SK-N-SH (cell line): ENCODE results near the gene BBS2. TPM values are rescaled to one million over a fixed set of nuclear protein-coding genes. Genes with fewer than 3 reads are reported as not detected.

ENCODE experiments used
- CTCF ChIA-PET: fragments of 300-600, 350-600 bp; formaldehyde crosslinking; extraction: SDS; loops from one replicate; lab custom pipeline; 2021; lab: Yijun Ruan, JAX
- POLR2A ChIA-PET: fragments of 350-600 bp; sonication (Branson Sonifier 250); formaldehyde crosslinking; extraction: SDS; loops from one replicate; lab custom pipeline; 2020; ENCODE audit warnings: antibody characterized with exemption, inconsistent platforms; lab: Yijun Ruan, JAX
- DNase-seq: peaks from one replicate; pipeline ENCODE4 v3.0.0; 2012
- H2AFZ ChIP-seq: fragments of 200-600 bp; sonication (generic); 2 replicates; pipeline ENCODE4 v1.8.1; 2016; ENCODE audit warnings: antibody characterized with exemption, mild to moderate bottlenecking, low read depth
- H3F3A ChIP-seq: fragments of 200-600 bp; sonication (generic); replicated peaks from 2 replicates; pipeline ENCODE3; 2016; ENCODE audit warnings: antibody characterized with exemption, mild to moderate bottlenecking; ENCODE audit not compliant: insufficient read depth
- H3K27ac ChIP-seq, 2 experiments: fragments of 200-500 bp in 1 of 2; fragments of 200-600 bp in 1 of 2; sonication (Bioruptor generic) in 1 of 2; sonication (generic), shearing (Covaris generic) in 1 of 2; 2 replicates each; pipeline versions ENCODE4 v1.5.1 to v1.6.1; 2014 to 2016; ENCODE audit warnings: low read depth in 2 of 2, inconsistent platforms in 1 of 2, low read length in 1 of 2, mild to moderate bottlenecking in 1 of 2, mixed read lengths in 1 of 2
- H3K27me3 ChIP-seq: fragments of 200-600 bp; sonication (generic), shearing (Covaris generic); 2 replicates; pipeline ENCODE4 v1.6.1; 2016; ENCODE audit warnings: mixed run types; ENCODE audit not compliant: insufficient read depth
- H3K36me3 ChIP-seq, 2 experiments: fragments of 200-500 bp in 1 of 2; fragments of 200-600 bp in 1 of 2; sonication (Bioruptor generic) in 1 of 2; sonication (generic) in 1 of 2; replicated peaks in 1 of 2; 2 replicates each; pipeline versions ENCODE3 to v1.5.1; 2014 to 2016; ENCODE audit warnings: low read length in 1 of 2, mild to moderate bottlenecking in 1 of 2; ENCODE audit not compliant: insufficient read depth in 2 of 2, control insufficient read depth in 1 of 2
- H3K4me1 ChIP-seq, 2 experiments: fragments of 200-500 bp in 1 of 2; fragments of 200-600 bp in 1 of 2; sonication (Bioruptor generic) in 1 of 2; sonication (generic), shearing (Covaris generic) in 1 of 2; 2 replicates each; pipeline versions ENCODE4 v1.5.1 to v1.6.1; 2014 to 2016; ENCODE audit warnings: low read depth in 1 of 2, low read length in 1 of 2, mixed run types in 1 of 2; ENCODE audit not compliant: insufficient read depth in 2 of 2, control insufficient read depth in 1 of 2
- H3K4me2 ChIP-seq: fragments of 200-600 bp; sonication (generic), shearing (Covaris generic); 2 replicates; pipeline ENCODE4 v1.6.1; 2017; ENCODE audit warnings: mixed run types
- H3K4me3 ChIP-seq, 2 experiments: fragments of 200-500 bp in 1 of 2; fragments of 200-600 bp in 1 of 2; sonication (Bioruptor generic) in 1 of 2; sonication (generic), shearing (Covaris generic) in 1 of 2; 2 replicates each; pipeline versions ENCODE4 v1.5.1 to v1.8.1; 2014 to 2016; ENCODE audit warnings: low read depth in 2 of 2, inconsistent platforms in 1 of 2, low read length in 1 of 2, mild to moderate bottlenecking in 1 of 2, mixed read lengths in 1 of 2, moderate library complexity in 1 of 2
- H3K79me2 ChIP-seq: fragments of 200-600 bp; sonication (generic); 2 replicates; pipeline ENCODE4 v1.8.1; 2017; ENCODE audit warnings: mild to moderate bottlenecking; ENCODE audit not compliant: insufficient read depth
- H3K9ac ChIP-seq: fragments of 200-600 bp; sonication (generic); 2 replicates; pipeline ENCODE4 v1.6.1; 2017; ENCODE audit warnings: mixed run types
- H3K9me2 ChIP-seq: fragments of 200-600 bp; sonication (generic); 2 replicates; pipeline ENCODE4 v1.6.1; 2017; ENCODE audit warnings: mixed run types
- H3K9me3 ChIP-seq: fragments of 200-600 bp; sonication (generic); 2 replicates; pipeline ENCODE4 v1.6.1; 2017; ENCODE audit warnings: mixed run types, mild to moderate bottlenecking, moderate library complexity
- H4K20me1 ChIP-seq: fragments of 200-600 bp; sonication (generic); 2 replicates; pipeline ENCODE4 v1.6.1; 2017; ENCODE audit warnings: mild to moderate bottlenecking, mixed run types; ENCODE audit not compliant: insufficient read depth
- EZH2phosphoT487 ChIP-seq: fragments of 200-600 bp; sonication (generic); IDR thresholded peaks from 2 replicates; pipeline ENCODE4 v1.6.1; 2017; ENCODE audit warnings: low read depth, mixed run types, mild to moderate bottlenecking, antibody characterized with exemption, moderate library complexity, borderline replicate concordance
- FOXM1 ChIP-seq: IDR thresholded peaks from 2 replicates; pipeline ENCODE4 v1.4.0; 2012; ENCODE audit warnings: low read depth, mild to moderate bottlenecking
- NFIC ChIP-seq: IDR thresholded peaks from 2 replicates; pipeline ENCODE4 v1.4.0; 2012; ENCODE audit warnings: borderline replicate concordance
- POLR2AphosphoS5 ChIP-seq: IDR thresholded peaks from 2 replicates; pipeline ENCODE4 v1.6.1; 2012; ENCODE audit warnings: low read depth, low read length
- RAD21 ChIP-seq: IDR thresholded peaks from 2 replicates; pipeline ENCODE4 v1.6.1; 2012; ENCODE audit warnings: mild to moderate bottlenecking, low read length
- REST ChIP-seq: IDR thresholded peaks from 2 replicates; pipeline ENCODE4 v1.6.1; 2012; ENCODE audit warnings: mild to moderate bottlenecking, low read depth, low read length, moderate library complexity
- SMC3 ChIP-seq: IDR thresholded peaks from 2 replicates; pipeline ENCODE4 v1.6.1; 2012; ENCODE audit warnings: low read depth, low read length, improper control_type of control experiment
- TAF1 ChIP-seq: IDR thresholded peaks from 2 replicates; pipeline ENCODE4 v1.6.1; 2012; ENCODE audit warnings: low read depth, mild to moderate bottlenecking, low read length, moderate library complexity, borderline replicate concordance
- YY1 ChIP-seq: IDR thresholded peaks from 2 replicates; pipeline ENCODE4 v1.4.0; 2012; ENCODE audit warnings: low read depth, mild to moderate bottlenecking
- WGBS: methylation state at CpG from one replicate; pipeline ENCODE4 v1.1.6; 2017; ENCODE audit warnings: low lambda C conversion rate; 5-methylcytosine and 5-hydroxymethylcytosine counted together
- polyA plus RNA-seq, 3 experiments: library from polyadenylated mRNA; depleted of rRNA; stranded (reverse); fragments of >200 nt; gene quantifications; 2 replicates each; pipeline ENCODE4 v1.2.3, GENCODE V29; 2012
- TF ChIP-seq, protein P1 (sequence below): fragments of 150-350 bp; IDR thresholded peaks from 2 replicates; pipeline ENCODE4 v1.6.1; 2016; ENCODE audit warnings: mild to moderate bottlenecking, low read depth, low read length
- TF ChIP-seq, protein P2 (sequence below): IDR thresholded peaks from 2 replicates; pipeline ENCODE4 v1.4.0; 2012; ENCODE audit warnings: low read depth, borderline replicate concordance
- TF ChIP-seq, protein P3 (sequence below): fragments of 150-350 bp; IDR thresholded peaks from 2 replicates; pipeline ENCODE4 v1.6.1; 2017; ENCODE audit warnings: antibody characterized with exemption, low read length, low read depth, borderline replicate concordance
- TF ChIP-seq, protein P4 (sequence below): IDR thresholded peaks from 2 replicates; pipeline ENCODE4 v1.4.0; 2012; ENCODE audit warnings: low read depth, borderline replicate concordance

BBS2 gene
- polyA plus RNA-seq, 1 of the 3 experiments (the other 2 are of a cell fraction): 74.3 TPM

GRCh38 chr16:56493815-56494214 is 26.0 kb downstream of the BBS2 start:
- CTCF ChIA-PET: interaction anchor here (1.1 kb wide), 1 partner anchor 9 kb away, joined by 3 read pairs; no protein-coding TSS in a partner anchor

More at GRCh38 chr16:56493815-56494214, 26.0 kb downstream of the BBS2 start:
- H2AFZ ChIP-seq: no peak overlapping the region
- no peaks in the 10 kb centered on the region for H3K27me3 ChIP-seq
- peaks cover 3% of the 10 kb centered on the region for H3F3A ChIP-seq
- H3K27ac ChIP-seq: no peak overlapping the region
- DNase-seq: no peak
- H3K9me3 ChIP-seq: no peaks in the 10 kb centered on the region
- no peak overlapping the region for H3K4me3 ChIP-seq
- H3K9ac ChIP-seq: no peak overlapping the region
- POLR2A ChIA-PET: interaction anchor here (0.6 kb wide), 1 partner anchor 18 kb away, joined by 4 read pairs; no protein-coding TSS in a partner anchor
- H3K36me3 ChIP-seq: peaks cover 45 to 76% of the 10 kb centered on the region in 2 experiments
- TF ChIP-seq RAD21 (no peak), POLR2AphosphoS5 (no peak), FOXM1 (no peak), TAF1 (no peak), NFIC (no peak), SMC3 (no peak), REST (no peak), YY1 (no peak), EZH2phosphoT487 (no peak)
- TF ChIP-seq, protein P1, sequence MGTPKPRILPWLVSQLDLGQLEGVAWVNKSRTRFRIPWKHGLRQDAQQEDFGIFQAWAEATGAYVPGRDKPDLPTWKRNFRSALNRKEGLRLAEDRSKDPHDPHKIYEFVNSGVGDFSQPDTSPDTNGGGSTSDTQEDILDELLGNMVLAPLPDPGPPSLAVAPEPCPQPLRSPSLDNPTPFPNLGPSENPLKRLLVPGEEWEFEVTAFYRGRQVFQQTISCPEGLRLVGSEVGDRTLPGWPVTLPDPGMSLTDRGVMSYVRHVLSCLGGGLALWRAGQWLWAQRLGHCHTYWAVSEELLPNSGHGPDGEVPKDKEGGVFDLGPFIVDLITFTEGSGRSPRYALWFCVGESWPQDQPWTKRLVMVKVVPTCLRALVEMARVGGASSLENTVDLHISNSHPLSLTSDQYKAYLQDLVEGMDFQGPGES: no peak
- TF ChIP-seq, protein P2, sequence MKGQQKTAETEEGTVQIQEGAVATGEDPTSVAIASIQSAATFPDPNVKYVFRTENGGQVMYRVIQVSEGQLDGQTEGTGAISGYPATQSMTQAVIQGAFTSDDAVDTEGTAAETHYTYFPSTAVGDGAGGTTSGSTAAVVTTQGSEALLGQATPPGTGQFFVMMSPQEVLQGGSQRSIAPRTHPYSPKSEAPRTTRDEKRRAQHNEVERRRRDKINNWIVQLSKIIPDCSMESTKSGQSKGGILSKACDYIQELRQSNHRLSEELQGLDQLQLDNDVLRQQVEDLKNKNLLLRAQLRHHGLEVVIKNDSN: no peak
- TF ChIP-seq, protein P3, sequence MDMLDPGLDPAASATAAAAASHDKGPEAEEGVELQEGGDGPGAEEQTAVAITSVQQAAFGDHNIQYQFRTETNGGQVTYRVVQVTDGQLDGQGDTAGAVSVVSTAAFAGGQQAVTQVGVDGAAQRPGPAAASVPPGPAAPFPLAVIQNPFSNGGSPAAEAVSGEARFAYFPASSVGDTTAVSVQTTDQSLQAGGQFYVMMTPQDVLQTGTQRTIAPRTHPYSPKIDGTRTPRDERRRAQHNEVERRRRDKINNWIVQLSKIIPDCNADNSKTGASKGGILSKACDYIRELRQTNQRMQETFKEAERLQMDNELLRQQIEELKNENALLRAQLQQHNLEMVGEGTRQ: no peak
- TF ChIP-seq, protein P4, sequence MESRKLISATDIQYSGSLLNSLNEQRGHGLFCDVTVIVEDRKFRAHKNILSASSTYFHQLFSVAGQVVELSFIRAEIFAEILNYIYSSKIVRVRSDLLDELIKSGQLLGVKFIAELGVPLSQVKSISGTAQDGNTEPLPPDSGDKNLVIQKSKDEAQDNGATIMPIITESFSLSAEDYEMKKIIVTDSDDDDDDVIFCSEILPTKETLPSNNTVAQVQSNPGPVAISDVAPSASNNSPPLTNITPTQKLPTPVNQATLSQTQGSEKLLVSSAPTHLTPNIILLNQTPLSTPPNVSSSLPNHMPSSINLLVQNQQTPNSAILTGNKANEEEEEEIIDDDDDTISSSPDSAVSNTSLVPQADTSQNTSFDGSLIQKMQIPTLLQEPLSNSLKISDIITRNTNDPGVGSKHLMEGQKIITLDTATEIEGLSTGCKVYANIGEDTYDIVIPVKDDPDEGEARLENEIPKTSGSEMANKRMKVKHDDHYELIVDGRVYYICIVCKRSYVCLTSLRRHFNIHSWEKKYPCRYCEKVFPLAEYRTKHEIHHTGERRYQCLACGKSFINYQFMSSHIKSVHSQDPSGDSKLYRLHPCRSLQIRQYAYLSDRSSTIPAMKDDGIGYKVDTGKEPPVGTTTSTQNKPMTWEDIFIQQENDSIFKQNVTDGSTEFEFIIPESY: no peak
- TF ChIP-seq, all 33 proteins: peak for 0
- H4K20me1 ChIP-seq: no peaks in the 10 kb centered on the region
- H3K4me2 ChIP-seq: no peak overlapping the region
- no peaks in the 10 kb centered on the region for H3K9me2 ChIP-seq
- WGBS: 100% methylated on average over 1 of the region's 1 CpG
- H3K4me1 ChIP-seq: no peaks in the 10 kb centered on the region
- H3K79me2 ChIP-seq: no peaks in the 10 kb centered on the region; the same call in 1 of the 2 replicates
